Midbrain (tissue), 1 donor: ENCODE measurements around the gene CREB5.
A peak's percentile ranks its signal among the peaks of the same experiment; 100 is the strongest.

ENCODE experiments used
- DNase-seq: peaks from one replicate; lab custom pipeline; 2025; lab: John Stamatoyannopoulos, UW

The CREB5 gene

DNA sequence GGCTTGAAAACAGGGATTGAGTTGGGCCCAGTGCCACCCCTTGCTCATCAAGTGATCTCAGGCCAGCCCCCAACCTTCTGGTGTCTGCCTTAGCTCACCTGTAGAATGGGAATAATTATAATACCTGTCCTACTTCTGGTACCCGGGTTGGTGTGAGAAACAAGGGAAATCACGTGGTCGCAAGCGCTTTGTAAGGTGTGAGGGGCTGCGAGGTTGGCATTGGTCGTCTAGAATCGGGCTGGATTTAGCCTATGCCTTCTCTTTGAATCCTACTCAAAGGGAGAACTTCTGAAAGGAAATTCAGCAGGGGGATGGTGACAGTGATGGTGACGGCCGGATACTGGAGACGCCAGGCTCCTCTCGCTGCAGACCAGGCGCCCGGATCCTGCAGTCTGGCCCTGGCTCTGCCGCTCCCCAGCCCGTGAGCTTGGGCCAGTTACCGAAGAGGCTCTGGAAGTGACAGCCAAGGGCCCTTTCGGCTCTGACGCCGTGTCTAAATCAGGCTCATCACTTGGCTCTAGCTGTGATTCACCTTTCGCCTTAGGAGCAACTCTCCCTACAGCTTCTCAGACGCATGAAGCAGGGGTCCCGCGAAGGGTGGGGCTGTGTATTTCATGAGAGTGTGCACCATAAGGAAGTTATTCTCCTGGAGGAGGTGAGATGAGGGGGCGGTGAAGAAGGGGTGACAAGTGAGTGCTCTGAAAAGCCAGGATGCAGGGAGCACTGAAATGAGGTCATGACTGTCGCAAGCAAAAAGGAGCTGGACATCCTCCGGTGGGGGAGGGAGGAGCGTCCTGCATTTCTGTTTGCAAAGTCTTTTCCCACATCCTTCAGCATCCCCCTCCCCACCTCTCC, 4.0 kb upstream of the CREB5 start:
- no peak for DNase-seq

DNA sequence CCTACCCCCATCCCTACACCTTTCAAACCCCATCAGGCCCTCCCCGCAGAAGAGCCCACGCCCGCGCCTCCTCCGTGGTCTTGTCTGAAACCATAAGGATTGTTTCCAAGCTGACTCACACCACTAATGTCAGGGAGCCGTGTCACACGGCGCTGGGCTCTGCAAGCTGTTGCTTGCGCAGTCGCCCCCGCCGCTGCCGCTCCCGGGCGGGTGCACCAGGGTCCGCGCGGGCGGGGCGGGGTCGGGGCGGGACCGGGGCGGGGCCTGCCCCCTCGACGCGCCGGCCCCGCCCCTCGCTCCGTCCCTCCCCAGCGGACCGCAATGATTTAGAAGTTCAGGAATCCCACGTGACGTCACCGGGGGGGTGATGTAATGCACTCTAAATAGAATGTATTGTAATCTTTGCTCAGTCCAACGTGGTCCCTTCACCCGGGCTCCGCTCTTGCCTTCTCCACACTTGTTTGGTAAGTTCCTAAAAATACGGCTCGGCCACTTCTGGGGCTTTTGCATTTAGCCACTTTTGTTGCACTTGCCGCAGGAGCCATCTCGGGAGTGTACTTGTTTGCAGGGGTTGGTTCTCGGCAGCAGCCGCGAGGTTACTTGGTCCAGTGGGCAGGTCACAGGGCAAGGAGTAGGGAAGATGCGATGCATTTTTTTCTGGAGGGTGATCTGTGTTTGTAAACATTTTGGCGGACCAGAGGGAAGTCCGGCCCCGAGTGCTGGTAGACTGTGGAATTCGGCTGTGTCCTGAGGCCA, 3.2 kb upstream of the CREB5 start:
- peak; percentile 94 for DNase-seq

- DNase-seq: no peak
Measured at GRCh38 chr7:28409716-28410627, 2.3 kb upstream of the CREB5 start.

GRCh38 chr7:28410628-28411531, 1.4 kb upstream of the CREB5 start:
- DNase-seq: peak; percentile 29

DNA sequence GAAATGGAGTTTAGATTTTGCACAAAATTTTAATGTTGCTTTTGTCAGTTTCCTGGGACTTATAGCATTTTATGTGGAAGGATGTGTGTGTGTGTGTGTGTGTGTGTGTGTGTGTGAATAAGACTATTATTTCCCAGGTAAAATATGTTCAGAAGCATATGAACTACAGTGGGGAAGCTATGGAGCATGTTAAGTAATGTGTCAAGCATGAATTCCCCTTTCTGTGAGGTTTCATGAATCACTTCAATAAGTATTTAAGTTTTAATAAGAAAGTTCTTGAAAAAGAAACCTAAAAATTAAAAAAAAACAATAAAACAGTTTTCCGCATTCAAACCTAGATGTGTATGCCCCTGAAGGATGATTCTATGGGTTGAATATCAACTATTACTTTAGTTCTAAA, 693 bp downstream of the CREB5 start:
- no peak for DNase-seq

- DNase-seq: no peak
Measured at GRCh38 chr7:28414453-28414852, 2.1 kb downstream of the CREB5 start.

- no peak for DNase-seq
Measured at GRCh38 chr7:28417321-28417940, 5.1 kb downstream of the CREB5 start.

DNA sequence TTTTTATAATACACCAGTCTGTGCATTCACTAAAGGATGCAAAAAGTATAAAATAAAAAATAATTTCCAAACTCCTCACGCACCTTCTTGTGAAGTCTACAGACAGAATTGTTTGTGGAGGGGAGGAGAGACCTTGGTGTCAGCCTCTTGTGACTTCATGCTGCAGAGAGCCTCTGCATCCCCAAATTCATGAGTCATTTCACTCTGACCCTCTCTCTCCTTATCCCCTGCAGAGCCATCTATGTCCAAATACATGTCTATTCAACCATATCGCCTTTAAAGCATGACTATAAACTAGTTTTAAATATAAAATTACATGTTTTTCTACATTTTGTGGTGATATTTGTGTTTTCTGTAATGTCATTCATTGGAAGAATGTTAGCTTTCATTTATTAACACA, 6.0 kb downstream of the CREB5 start:
- no peak for DNase-seq

GRCh38 chr7:28418966-28419365, 6.6 kb downstream of the CREB5 start:
- DNase-seq: no peak

DNA sequence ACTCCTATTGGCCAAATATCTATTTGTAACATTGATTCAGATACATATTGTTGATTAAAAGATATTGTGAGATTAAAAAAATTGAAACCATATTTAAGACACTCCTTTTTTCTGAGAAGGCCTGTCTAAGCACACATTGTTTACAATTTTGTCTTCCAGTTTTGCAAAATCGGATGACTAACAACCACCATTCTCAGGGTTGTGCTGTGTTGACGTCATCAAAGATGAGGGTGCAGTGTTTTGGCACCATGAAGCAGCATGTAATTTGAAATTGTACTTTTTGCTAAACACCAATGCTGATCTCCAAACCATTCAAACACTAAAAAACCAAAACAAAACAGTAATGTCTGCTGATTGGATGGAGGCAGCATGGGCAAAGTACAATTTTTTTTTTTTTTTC, 7.4 kb downstream of the CREB5 start:
- DNase-seq: no peak

- no peak for DNase-seq
Measured at GRCh38 chr7:28423112-28423511, 10.8 kb downstream of the CREB5 start.

- DNase-seq: no peak
Measured at GRCh38 chr7:28423918-28424514, 11.7 kb downstream of the CREB5 start.

GRCh38 chr7:28425496-28425895, 13.2 kb downstream of the CREB5 start:
- DNase-seq: no peak

- DNase-seq: no peak
Measured at GRCh38 chr7:28427236-28427635, 14.9 kb downstream of the CREB5 start.

- DNase-seq: no peak
Measured at GRCh38 chr7:28430616-28431015, 18.3 kb downstream of the CREB5 start.

DNA sequence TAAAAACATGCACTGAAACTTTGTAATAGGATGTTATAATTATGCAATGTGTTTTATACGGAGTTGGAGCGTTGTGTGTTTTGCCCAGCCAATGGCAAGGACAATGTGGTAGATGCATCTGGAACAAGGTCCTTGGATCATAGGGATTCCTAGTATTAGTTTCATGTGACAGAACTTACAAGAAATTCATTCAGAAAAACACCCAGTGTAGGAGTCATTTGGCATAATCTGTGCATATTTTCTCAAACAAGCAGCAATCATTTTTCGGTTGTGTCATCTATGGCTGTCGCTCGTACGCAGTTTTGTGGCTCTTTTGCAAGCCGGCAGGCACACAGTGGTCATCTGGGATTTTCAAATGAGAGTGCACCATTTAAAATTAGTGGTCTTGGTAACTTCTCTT, 19.8 kb downstream of the CREB5 start:
- no peak for DNase-seq

GRCh38 chr7:28433039-28433438, 20.7 kb downstream of the CREB5 start:
- no peak for DNase-seq

GRCh38 chr7:28433699-28434219, 21.4 kb downstream of the CREB5 start:
- no peak for DNase-seq

DNA sequence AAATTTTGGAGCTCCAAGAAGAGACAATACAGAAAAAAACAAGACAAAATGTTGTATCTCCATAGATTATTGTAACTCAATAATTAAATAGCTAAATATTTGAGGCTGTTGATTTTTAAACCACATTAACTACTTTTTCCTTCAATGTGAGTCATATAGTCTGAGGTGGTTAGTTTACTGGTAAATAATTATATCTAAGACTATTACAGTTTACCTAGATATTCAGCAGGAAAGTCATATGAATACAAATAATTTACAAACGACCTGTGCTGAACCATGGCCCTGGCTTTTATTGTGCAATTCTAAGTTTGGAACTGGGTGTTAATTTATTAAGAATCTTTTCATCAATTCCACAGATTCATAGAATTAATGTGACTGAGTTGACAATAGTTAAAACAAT, 22.2 kb downstream of the CREB5 start:
- DNase-seq: no peak

GRCh38 chr7:28435152-28435551, 22.8 kb downstream of the CREB5 start:
- no peak for DNase-seq
